Uterus (tissue), 2 donors: ENCODE results near the gene FAM53C.

Source experiments
- POLR2A ChIP-seq, 2 donors: fragments of 450-650 bp; IDR thresholded peaks; one replicate each; pipeline ENCODE4 v1.6.1; 2016; ENCODE audit warnings: antibody characterized with exemption in 2 of 2, mild to moderate bottlenecking in 1 of 2, moderate library complexity in 1 of 2
- TF ChIP-seq, protein P1 (sequence below), 4 experiments: fragments of 200-600 bp in 2 of 4; fragments of 450-650 bp in 2 of 4; sonication (generic) in 2 of 4; IDR thresholded peaks; one replicate each; pipeline ENCODE4 v1.5.1; 2016 to 2019; ENCODE audit warnings: antibody characterized with exemption in 4 of 4, mild to moderate bottlenecking in 2 of 4, moderate library complexity in 1 of 4

DNA sequence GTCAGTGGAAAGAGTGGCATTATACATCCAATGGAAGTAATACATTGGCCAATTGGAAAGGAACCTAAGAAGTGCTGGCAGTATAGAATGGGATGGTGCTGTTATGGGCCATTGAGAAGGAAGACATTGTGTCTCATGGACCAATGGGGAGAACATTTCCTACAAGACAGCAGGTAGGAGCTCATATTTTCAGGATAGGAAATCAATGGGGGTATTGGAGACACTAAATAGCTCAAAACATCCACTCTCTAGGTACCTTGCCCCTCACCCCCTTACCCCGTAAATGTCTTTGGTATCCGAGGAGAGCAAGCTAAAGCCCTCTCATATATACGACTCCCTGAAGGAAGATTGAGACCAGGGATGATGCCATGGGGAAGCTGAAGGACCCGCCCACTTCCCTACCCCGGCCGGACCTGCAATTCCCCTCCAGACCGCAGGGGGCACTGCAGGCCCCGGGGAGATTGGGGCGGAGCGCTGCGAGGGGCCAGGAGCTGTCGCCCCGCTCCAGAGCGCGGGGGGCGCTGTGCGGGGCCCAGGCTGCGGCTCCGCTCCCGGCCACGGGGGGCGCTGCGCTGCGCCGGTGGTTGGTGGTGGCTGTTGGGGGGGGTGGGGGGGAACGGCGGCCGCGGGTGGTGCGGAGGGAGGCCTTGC, 14.1 kb downstream of the FAM53C start, which contains the start of gene KDM3B:
- TF ChIP-seq, protein P1, sequence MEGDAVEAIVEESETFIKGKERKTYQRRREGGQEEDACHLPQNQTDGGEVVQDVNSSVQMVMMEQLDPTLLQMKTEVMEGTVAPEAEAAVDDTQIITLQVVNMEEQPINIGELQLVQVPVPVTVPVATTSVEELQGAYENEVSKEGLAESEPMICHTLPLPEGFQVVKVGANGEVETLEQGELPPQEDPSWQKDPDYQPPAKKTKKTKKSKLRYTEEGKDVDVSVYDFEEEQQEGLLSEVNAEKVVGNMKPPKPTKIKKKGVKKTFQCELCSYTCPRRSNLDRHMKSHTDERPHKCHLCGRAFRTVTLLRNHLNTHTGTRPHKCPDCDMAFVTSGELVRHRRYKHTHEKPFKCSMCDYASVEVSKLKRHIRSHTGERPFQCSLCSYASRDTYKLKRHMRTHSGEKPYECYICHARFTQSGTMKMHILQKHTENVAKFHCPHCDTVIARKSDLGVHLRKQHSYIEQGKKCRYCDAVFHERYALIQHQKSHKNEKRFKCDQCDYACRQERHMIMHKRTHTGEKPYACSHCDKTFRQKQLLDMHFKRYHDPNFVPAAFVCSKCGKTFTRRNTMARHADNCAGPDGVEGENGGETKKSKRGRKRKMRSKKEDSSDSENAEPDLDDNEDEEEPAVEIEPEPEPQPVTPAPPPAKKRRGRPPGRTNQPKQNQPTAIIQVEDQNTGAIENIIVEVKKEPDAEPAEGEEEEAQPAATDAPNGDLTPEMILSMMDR (IDR thresholded peaks at IDR 0.05): peak; percentile 90 to 100 (median 98)
- TF ChIP-seq POLR2A (IDR thresholded peaks at IDR 0.05): no peak
